GM10847 (cell line): ENCODE data around the gene CLEC18C.
"Not testable (repeated sequence)": the region's sequence is repeated elsewhere in the genome, so short reads cannot be mapped to it uniquely, and the experiment has no call there.

Experiments used
- POLR2A ChIP-seq: IDR thresholded peaks from 2 replicates; pipeline ENCODE4 v1.6.1; 2011; ENCODE audit not compliant: insufficient read length; ENCODE audit errors: extremely low read depth

Gene CLEC18C

DNA sequence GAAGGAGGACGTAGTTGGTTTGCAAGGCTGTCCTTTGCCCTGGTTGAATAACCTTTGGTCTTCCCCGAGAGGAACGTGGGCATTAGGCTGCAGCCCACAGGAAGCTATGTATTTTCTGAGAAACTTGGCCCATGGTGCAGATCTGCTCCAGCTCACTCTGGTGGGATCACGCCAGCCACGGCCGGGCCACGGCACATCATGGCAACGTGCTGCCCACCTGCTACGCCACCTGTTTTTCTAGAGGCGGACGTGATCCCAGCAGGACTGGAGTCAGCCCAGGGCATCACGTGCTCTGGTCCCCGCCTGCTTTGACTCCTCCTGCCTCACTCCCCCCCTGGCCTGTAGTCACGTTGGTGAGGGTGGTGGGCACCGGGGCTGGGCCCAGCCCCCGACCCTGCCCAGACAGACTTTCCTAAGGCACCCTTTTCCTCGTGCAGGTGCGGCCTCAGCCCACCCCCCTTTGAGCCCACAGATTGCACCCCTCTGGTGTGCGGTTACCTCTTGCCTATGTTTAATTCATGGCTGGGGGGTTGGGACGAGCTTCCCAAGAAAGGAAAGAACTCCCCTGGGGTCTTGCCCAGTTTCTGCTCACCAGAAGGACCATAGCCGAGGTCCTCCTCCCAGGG, at the start of gene CLEC18C:
Gene CLEC18C (plus strand): TSS at position 576 of the 626 bp plus-strand sequence. CDS start 492 bp downstream, outside the sequence.
- not testable (repeated sequence) for TF ChIP-seq POLR2A

DNA sequence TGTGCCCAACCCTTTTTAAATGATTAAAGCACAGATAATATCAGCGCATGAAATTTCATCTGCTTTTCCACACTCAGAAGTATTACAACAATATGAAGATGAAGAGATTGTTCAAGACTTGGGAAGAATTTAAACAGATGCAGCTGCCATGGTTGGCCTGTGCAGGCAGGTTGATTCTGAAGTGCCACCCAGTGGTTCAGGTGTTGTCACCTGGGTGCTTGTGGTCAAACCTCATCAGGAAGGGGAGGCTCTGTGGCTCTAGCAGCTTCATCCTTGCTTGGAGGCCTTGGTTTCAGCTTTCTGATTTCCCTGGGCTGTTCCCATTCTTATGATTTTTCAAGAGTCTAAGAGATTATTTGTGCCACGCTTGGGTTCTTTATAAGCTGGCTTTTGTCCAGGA, 22.2 kb upstream of the CLEC18C start:
- TF ChIP-seq POLR2A = no peak

DNA sequence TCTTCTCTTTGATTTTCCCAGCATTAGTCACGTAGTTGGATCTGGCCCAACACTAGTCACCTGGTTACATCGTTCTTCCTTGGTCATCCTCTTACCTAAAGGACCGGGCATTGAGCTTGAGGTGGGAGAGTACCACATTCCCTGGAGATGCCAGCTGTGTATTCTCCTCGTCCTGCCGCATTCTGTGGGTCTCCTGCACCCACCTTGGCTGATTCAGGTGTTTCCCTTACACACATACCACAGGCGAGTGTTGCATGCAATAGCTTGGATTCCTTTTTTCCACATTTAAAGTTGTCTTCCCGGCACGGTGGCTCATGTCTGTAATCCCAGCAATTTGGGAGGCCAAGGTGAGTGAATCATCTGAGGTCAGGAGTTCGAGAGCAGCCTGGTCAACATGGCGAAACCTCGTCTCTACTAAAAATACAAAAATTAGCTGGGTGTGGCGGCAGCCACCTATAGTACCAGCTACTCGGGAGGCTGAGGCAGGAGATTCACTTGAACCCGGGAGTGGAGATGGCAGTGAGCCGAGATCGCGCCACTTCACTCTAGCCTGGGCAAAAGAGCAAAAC, 21.6 kb upstream of the CLEC18C start:
- TF ChIP-seq POLR2A = no peak

DNA sequence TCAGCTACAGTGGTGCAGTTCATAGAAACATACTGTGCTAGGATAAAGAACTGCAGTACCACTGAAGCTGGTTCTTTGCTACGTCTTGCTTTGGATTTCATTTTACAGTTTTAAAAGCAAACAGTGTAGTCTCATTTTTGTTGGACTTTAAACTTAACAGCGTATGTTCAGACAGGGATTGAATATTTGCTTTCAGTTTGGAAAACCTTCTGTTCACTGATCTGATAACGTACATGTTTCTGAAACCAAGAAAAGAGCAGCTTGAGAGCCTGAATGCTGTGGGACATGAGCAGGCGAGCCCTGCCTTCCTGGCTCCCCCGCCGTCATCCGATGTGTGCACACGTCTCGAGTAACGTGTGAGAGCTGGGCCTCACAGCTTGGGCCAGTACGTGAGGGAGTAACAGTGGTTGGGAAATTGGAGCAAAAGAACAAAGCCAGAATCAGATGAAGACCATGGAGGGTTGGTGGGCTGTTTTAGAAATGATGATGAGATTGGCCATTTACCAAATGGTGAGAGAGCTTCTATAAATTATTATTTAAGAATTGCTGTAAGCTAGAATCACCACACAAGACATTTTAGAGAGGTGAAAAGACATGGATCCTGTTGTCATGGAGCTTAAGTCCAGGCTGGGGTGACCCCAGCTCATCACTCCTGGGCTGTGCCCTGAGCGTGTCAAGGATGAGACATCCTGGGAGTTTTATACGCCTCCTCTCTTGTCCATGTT, 20.8 kb upstream of the CLEC18C start:
- no peak for TF ChIP-seq POLR2A

DNA sequence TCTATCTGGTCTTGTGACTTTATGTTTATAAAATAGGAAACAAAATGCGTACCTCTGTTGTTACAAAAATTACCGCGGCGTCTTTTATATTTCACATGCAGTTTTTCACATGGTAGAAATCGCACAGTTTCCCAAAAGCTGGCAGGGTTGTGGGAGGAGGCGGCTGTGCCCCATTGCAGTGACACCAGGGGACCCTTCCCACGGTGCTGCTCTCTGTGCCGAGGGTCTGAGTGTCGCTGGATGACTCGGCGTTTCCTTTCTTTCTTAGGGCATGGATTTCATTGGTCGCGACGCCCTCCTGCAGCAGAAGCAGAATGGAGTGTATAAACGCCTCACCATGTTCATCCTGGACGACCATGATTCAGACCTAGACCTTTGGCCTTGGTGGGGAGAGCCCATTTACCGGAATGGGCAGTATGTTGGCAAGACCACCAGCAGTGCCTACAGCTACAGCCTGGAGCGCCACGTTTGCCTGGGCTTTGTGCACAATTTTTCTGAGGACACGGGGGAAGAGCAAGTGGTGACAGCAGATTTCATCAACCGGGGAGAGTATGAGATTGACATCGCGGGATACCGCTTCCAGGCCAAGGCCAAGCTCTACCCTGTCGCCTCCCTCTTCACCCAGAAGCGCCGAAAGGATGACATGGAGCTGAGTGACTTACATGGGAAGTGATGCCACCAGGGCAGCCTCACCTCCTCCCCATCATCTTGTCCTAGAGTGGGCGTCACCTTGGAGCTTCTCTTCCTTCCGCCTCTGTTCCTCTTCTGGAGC, 17.2 kb upstream of the CLEC18C start:
- TF ChIP-seq POLR2A = no peak

DNA sequence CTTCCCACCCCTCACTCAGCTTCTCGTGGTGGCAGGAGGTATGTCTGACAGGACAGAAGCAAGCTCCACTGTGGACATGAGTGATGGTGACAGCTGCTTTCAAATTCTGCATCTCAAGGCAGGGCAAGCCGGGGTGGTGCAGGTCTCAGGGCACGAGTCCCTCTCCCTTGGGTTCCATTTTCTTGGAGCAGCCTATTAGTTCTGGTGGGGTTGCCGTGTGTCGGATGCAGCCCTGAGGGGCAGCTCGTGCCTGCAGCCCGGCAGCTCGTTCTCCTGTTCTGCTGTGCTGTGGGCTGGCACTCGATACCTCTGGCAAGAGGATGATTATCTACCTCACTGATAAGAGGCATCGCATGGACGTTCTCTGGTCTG, 16.5 kb upstream of the CLEC18C start:
- no peak for TF ChIP-seq POLR2A

DNA sequence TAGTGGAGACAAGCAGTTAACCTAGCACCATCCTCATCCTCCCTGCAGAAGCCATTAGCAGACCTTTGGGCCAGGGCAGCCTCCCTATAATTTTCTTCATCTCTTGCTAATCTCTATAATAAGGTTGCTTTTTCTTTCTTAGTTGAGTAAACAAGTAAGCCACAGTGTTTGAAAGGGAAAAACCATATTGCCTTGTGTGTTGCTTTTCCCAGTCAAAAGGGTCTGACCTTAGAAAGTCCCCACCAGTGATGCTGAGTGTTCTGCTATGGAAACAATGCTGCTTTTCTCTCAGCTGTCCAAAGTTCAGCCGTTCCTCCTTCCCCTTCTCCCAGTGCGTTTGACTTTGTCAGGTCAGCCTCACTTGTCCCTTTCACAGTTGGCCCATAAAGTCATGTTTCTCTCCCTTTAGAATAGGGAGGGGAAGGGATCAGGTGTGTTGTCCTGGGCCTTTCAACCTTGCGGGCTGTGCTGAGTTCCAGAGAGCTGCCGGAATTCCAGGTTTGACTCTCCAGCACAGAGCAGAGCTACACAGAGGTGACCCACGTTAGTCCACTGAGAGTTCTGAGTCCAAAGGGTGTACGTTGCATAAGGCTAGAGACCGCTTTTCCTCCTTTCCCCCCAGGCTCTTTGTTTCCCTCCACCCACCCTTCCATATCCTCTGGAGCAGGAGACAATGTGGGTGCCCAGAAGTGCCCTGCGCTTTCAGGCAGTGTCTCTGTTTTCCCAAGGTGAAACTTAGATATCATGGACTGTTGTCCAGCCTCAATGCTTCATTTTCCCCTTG, 15.9 kb upstream of the CLEC18C start:
- TF ChIP-seq POLR2A = no peak

DNA sequence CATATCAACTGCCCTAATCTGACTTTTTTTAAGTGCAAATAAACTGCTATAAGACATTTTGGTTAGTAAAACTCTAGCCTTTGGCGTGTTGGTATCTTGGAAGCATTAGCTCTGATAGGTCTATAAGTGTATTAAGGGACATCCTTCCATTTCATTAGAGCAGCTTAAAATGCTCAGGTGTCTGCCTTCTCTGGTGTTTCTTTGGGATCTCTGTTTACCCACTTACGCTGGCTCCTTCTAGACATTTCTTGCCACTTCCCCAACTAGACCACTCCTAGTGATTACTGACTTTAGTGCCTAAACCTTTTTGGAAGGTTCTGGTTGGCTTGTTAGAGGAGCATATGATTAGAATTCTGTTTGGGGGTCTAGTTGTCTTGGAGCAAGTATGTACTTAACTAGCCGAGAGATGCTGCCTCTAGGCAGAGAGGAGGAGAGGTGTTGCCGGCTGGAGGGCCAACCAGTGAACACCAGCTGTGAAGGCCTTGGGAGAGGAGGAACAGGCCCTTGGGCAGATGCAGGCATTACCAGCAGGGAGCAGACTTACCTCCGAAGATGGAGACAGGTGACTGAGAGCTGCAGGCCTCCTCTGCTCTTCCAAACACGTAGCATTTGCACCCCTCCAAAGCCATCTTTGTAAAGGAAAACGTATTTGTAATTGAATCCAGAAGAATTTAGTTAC, 15.2 kb upstream of the CLEC18C start:
- TF ChIP-seq POLR2A = no peak

DNA sequence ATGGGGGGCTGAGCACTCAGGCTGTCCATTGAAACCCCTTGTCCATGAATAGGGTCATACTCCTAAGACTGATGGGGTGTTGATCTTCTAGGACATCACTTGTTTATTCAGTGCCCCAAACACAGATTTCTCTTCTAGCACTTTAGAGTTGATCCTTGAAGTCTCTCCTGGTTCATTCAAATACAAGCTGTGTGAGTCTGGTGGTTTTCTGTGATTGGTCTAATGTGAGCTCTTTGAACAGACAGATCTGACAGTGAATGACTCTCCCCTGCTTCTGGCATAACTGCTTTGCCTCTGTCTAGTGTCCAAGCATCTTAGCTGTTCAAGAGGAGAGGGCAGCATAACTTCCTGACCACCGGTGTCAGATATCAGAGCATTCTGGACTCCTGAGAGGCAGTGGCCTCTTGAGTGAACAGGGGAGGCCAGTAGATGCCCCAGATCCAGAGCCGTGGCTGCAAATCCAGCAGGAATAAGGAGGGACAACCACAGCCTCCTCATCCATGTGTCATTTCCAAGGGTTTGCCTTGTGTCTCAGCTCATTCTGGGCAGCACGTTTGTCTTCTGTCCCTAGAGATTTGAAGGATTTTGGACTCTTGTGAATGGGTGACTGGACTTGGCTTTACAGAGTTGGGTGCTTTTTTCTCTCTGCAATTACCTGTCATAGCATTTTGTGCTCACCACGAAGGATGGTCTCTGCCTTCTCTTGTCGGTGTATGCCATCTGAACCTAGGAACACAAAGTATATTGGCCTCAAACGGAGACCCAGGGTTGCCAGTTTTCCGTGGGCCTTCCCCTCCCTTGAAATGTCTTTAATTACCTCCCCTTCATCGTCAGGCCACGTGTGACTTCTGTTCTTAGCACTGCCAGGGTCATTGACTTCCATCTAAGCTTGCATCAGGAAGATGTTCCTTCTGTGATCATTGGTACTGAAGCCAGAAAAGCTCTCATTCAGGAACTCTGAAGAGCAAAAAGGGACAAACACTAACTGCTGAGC, 13.9 kb upstream of the CLEC18C start:
- TF ChIP-seq POLR2A = no peak

DNA sequence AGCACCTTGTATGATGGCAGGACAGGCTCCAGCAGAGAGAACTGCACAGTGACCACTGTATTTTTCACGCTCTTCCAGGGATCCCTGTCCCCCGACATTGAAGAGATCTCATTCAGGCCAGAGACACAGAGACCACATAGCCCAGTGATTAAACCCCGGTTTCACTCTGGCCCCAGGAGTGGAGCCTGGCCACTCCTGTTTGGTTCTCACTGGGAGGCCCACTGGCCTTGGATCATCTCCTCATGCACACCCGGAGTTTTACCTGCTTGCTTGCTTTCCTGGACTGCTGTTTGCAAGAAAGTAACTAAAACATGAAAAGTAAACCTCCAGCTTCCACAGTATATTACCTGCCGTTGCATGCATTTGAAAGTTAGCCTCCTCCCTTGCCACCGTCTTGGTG, 13.2 kb upstream of the CLEC18C start:
- TF ChIP-seq POLR2A = no peak

DNA sequence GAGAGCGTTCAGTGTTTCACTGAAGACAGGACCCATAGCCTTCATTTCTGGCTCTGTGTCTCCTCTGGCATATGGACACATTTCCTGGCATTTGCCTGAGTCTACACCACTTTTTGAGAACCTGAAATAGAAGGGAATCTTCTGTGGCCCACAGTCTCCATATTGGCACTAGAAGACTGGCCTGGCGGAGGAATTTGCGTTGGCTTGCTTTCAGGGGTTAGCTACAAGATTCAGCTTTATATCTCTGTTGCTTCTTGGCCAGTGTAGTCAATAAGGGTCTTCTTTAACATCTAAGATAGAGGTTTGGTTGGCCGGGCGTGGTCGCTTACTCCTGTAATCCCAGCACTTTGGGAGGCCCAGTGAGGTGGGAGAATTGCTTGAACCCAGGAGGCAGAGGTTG, 12.8 kb upstream of the CLEC18C start:
- no peak for TF ChIP-seq POLR2A

DNA sequence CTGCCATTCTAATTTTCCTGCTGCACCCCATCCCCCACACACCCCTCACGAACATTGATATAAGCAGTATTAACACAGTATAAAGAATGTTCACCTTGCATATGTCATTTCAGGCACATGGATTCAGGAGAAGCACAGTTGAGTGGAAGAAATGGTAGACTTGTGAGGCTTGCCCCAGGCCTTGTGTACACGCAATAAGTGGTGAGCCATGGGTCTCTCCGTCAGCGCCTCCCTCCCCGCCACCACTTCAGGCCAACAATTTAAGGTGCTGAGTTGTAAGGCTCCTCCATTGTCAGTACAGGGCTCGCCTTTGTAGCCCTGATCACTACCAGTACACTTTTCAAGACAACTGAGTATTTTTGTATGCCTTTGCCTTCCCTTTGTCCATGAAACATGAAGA, 12.2 kb upstream of the CLEC18C start:
- no peak for TF ChIP-seq POLR2A

DNA sequence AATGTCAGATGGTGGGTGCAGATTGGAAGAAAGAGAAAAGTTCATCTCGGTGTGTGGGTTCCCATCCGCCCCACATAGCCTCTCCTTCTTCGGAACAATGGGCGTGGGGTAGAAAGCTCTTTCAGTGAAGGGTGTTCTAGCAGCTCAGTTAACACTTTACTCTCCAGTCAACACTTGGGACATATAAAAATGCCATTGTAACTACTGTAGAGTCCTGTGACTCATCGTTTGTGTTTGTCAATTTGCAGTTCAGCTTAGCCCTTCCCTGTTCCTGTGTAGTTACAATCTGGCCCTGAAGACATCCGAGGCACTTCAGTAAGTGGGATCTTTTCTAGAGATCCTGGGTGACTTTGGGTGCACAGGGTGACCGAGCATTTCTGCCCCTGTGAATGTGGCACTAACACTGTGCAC, 11.5 kb upstream of the CLEC18C start:
- TF ChIP-seq POLR2A = no peak
